ENCODE data around the gene RASSF10.

The RASSF10 gene

GRCh38 chr11:12993626-12994025, 15.5 kb upstream of the RASSF10 start:
- H3K36me3 ChIP-seq (replicated peaks; ENCODE audit: low read depth, low read length), result no peaks in the 10 kb centered on the region
- H4K20me1 ChIP-seq (ENCODE audit: insufficient read depth, low read length), result no peaks in the 10 kb centered on the region
- TF ChIP-seq, protein P1, sequence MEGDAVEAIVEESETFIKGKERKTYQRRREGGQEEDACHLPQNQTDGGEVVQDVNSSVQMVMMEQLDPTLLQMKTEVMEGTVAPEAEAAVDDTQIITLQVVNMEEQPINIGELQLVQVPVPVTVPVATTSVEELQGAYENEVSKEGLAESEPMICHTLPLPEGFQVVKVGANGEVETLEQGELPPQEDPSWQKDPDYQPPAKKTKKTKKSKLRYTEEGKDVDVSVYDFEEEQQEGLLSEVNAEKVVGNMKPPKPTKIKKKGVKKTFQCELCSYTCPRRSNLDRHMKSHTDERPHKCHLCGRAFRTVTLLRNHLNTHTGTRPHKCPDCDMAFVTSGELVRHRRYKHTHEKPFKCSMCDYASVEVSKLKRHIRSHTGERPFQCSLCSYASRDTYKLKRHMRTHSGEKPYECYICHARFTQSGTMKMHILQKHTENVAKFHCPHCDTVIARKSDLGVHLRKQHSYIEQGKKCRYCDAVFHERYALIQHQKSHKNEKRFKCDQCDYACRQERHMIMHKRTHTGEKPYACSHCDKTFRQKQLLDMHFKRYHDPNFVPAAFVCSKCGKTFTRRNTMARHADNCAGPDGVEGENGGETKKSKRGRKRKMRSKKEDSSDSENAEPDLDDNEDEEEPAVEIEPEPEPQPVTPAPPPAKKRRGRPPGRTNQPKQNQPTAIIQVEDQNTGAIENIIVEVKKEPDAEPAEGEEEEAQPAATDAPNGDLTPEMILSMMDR (IDR thresholded peaks at IDR 0.05; ENCODE audit: low read depth, low read length), result no peak
- TF ChIP-seq EZH2phosphoT487 (IDR thresholded peaks at IDR 0.05; ENCODE audit: low read depth), result no peak
- no peaks in the 10 kb centered on the region for H3K27me3 ChIP-seq (ENCODE audit: low read depth, low read length)
- peaks cover 6% of the 10 kb centered on the region; the same call in 1 of the 2 replicates for H3K4me1 ChIP-seq (ENCODE audit: low read length)
- H3K79me2 ChIP-seq (ENCODE audit: low read length), result no peaks in the 10 kb centered on the region
- no peak overlapping the region for H3K4me3 ChIP-seq (ENCODE audit: low read length)
- H2AFZ ChIP-seq (ENCODE audit: low read depth, low read length), result no peak overlapping the region
- H3K27ac ChIP-seq (ENCODE audit: low read length), result no peak overlapping the region
- no peak overlapping the region for H3K4me2 ChIP-seq (ENCODE audit: low read length)
- no peaks in the 10 kb centered on the region for H3K9me3 ChIP-seq (ENCODE audit: insufficient read depth, low read length)
- H3K9ac ChIP-seq (ENCODE audit: low read length), result no peak overlapping the region

DNA sequence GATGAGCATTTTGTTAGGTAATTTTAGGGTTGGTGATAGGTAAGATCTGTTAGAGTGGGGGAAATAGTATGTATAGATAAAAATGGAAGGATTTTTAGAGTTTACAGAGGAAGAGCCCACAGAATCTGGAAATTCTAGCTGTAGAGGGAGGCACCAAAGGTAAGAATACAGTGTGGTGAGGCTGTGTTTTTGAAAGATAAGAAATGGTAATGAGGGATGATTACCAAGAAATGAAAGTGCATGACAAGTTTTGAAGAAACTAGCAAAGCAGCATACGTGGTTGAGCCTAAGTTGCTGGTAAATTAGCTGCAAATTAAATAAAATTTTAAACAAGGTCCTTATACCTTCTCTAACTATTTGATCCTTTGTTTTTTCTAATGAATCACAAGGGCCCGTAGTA, 14.6 kb upstream of the RASSF10 start:
- TF ChIP-seq, protein P1 (IDR thresholded peaks at IDR 0.05; ENCODE audit: low read depth, low read length), result no peak
- TF ChIP-seq EZH2phosphoT487 (IDR thresholded peaks at IDR 0.05; ENCODE audit: low read depth), result no peak
- no peaks in the 10 kb centered on the region for H3K9me3 ChIP-seq (ENCODE audit: insufficient read depth, low read length)
- H3K27ac ChIP-seq (ENCODE audit: low read length), result no peak overlapping the region

DNA sequence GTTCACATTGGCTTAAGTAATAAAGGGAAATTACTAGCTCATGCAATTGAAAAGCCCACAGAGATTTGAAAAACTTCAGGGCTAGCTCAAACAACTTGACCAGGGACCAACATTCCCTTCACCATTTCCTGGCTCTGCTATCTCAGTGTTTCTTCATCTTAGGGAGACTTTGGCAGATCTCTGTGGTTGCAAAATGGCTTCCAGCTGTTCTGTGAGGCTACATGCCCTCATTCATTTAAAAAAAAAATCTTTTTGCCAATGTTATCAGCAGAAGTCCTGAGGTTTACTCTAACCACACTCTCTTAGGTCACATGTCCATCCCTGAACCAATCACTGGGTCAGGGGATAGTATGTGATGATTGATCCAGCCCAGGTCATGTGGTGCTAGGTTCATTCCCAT, 13.9 kb upstream of the RASSF10 start:
- H3K36me3 ChIP-seq (replicated peaks; ENCODE audit: low read depth, low read length), result no peaks in the 10 kb centered on the region
- H4K20me1 ChIP-seq (ENCODE audit: insufficient read depth, low read length), result no peaks in the 10 kb centered on the region
- H3K9me3 ChIP-seq (ENCODE audit: insufficient read depth, low read length), result no peaks in the 10 kb centered on the region
- no peak overlapping the region for H3K9ac ChIP-seq (ENCODE audit: low read length)
- H3K27ac ChIP-seq (ENCODE audit: low read length), result no peak overlapping the region
- H3K79me2 ChIP-seq (ENCODE audit: low read length), result no peaks in the 10 kb centered on the region
- no peak overlapping the region for H3K4me2 ChIP-seq (ENCODE audit: low read length)
- no peak for TF ChIP-seq EZH2phosphoT487 (IDR thresholded peaks at IDR 0.05; ENCODE audit: low read depth)
- TF ChIP-seq, protein P1 (IDR thresholded peaks at IDR 0.05; ENCODE audit: low read depth, low read length), result no peak
- H3K27me3 ChIP-seq (ENCODE audit: low read depth, low read length), result no peaks in the 10 kb centered on the region
- H2AFZ ChIP-seq (ENCODE audit: low read depth, low read length), result no peak overlapping the region
- peaks cover 9% of the 10 kb centered on the region for H3K4me1 ChIP-seq (ENCODE audit: low read length)
- H3K4me3 ChIP-seq (ENCODE audit: low read length), result no peak overlapping the region

More for the DNA sequence above, 14.6 kb upstream of the RASSF10 start:
- Histone ChIP-seq H2AFZ (ENCODE audit: low read depth, low read length) (no peak overlapping the region), H3K4me2 (ENCODE audit: low read length) (no peak overlapping the region), H4K20me1 (ENCODE audit: insufficient read depth, low read length) (no peaks in the 10 kb centered on the region), H3K9ac (ENCODE audit: low read length) (no peak overlapping the region), H3K4me3 (ENCODE audit: low read length) (no peak overlapping the region), H3K27me3 (ENCODE audit: low read depth, low read length) (no peaks in the 10 kb centered on the region), H3K79me2 (ENCODE audit: low read length) (no peaks in the 10 kb centered on the region), H3K4me1 (ENCODE audit: low read length) (peaks cover 6% of the 10 kb centered on the region; the same call in 1 of the 2 replicates), H3K36me3 (replicated peaks; ENCODE audit: low read depth, low read length) (no peaks in the 10 kb centered on the region)

DNA sequence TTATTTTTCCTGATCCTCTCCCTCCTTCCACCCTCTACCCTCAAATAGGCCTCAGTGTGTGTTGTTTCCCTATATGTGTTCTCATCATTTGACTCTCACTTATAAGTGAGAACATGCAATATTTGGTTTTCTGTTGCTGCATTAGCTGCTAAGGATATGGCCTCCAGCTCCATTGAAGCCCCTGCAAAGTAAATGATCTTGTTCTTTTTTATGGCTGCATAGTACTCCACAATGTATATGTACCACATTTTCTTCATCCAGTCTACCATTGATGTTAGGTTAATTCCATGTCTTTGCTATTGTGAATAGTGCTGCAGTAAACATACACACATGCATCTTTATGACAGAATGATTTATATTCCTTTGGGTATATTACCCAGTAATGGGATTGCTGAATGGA, 13.3 kb upstream of the RASSF10 start:
- no peak overlapping the region for H3K27ac ChIP-seq (ENCODE audit: low read length)
- H3K4me1 ChIP-seq (ENCODE audit: low read length), result peaks cover 15% of the 10 kb centered on the region
- no peaks in the 10 kb centered on the region for H3K79me2 ChIP-seq (ENCODE audit: low read length)
- no peaks in the 10 kb centered on the region for H4K20me1 ChIP-seq (ENCODE audit: insufficient read depth, low read length)
- H3K4me2 ChIP-seq (ENCODE audit: low read length), result no peak overlapping the region
- no peaks in the 10 kb centered on the region for H3K27me3 ChIP-seq (ENCODE audit: low read depth, low read length)
- H2AFZ ChIP-seq (ENCODE audit: low read depth, low read length), result no peak overlapping the region
- H3K36me3 ChIP-seq (replicated peaks; ENCODE audit: low read depth, low read length), result no peaks in the 10 kb centered on the region
- TF ChIP-seq, protein P1 (IDR thresholded peaks at IDR 0.05; ENCODE audit: low read depth, low read length), result no peak
- TF ChIP-seq EZH2phosphoT487 (IDR thresholded peaks at IDR 0.05; ENCODE audit: low read depth), result no peak
- no peak overlapping the region for H3K4me3 ChIP-seq (ENCODE audit: low read length)
- no peaks in the 10 kb centered on the region for H3K9me3 ChIP-seq (ENCODE audit: insufficient read depth, low read length)
- H3K9ac ChIP-seq (ENCODE audit: low read length), result no peak overlapping the region
